A549 (cell line): ENCODE results near the gene NOXO1. TPM values are rescaled to one million over a fixed set of nuclear protein-coding genes. Genes with fewer than 3 reads are reported as not detected.

Experiments used
- ATAC-seq, 2 experiments: fragments of 200-7000 bp in 1 of 2; fragments of >200 bp in 1 of 2; cut with Nextera tagmentation in 1 of 2; cut with Tn5 transposase in 1 of 2; 3 replicates each; pipeline versions ENCODE4 v1.8.0 to v1.9.1; 2018 to 2020; ENCODE audit warnings: mild to moderate bottlenecking in 1 of 2, moderate library complexity in 1 of 2
- CTCF ChIA-PET: fragments of 300-600 bp; sonication (Branson Sonifier 250); formaldehyde crosslinking; extraction: SDS; loops from one replicate; lab custom pipeline; 2021; ENCODE audit warnings: antibody characterized with exemption, inconsistent platforms; lab: Yijun Ruan, JAX
- POLR2A ChIA-PET: fragments of 350-600 bp; formaldehyde crosslinking; extraction: SDS; loops from one replicate; lab custom pipeline; 2021; ENCODE audit warnings: antibody characterized with exemption, inconsistent platforms; lab: Yijun Ruan, JAX
- DNase-seq, 2 experiments: peaks; one replicate each; pipeline versions ENCODE4 v3.0.0 to v3.0.0-alpha.2; 2011 to 2016; ENCODE audit warnings: low read depth in 1 of 2, low spot score in 1 of 2
- FAIRE-seq: peaks from 2 replicates; lab custom pipeline; 2011; peaks lifted over from hg19 to GRCh38; lab: Jason Lieb, UNC
- H3K27ac ChIP-seq, 2 experiments: fragments of >200 bp; sonication (Bioruptor Twin); formaldehyde crosslinking; 3 replicates each; pipeline ENCODE4 v1.5.1; 2016 to 2017
- H3K4me1 ChIP-seq: fragments of >200 bp; sonication (Bioruptor Twin); formaldehyde crosslinking; 3 replicates; pipeline ENCODE4 v1.6.1; 2016
- H3K4me2 ChIP-seq: fragments of >200 bp; sonication (Bioruptor Twin); formaldehyde crosslinking; 3 replicates; pipeline ENCODE4 v1.6.1; 2016
- H3K4me3 ChIP-seq: fragments of >200 bp; sonication (Bioruptor Twin); formaldehyde crosslinking; 3 replicates; pipeline ENCODE4 v1.5.1; 2016
- H3K9me3 ChIP-seq: fragments of >200 bp; sonication (Bioruptor Twin); formaldehyde crosslinking; 3 replicates; pipeline ENCODE4 v1.6.1; 2016
- CBX2 ChIP-seq: fragments of 200-600 bp; sonication (generic); IDR thresholded peaks from 2 replicates; pipeline ENCODE4 v1.6.1; 2016; ENCODE audit warnings: low read depth, mild to moderate bottlenecking, borderline replicate concordance
- FOSB ChIP-seq: fragments of 250-450 bp; sonication (Bioruptor Pico); IDR thresholded peaks from 2 replicates; pipeline ENCODE4 v1.5.0; 2020; ENCODE audit warnings: mild to moderate bottlenecking, moderate library complexity
- FOSL2 ChIP-seq, 2 experiments: fragments of 450-650 bp in 1 of 2; fragments of >200 bp in 1 of 2; sonication (Bioruptor Twin) in 1 of 2; formaldehyde crosslinking; IDR thresholded peaks; 2 replicates each; pipeline versions ENCODE4 v1.5.0 to v1.6.1; 2016 to 2020; ENCODE audit warnings: mild to moderate bottlenecking in 1 of 2, moderate library complexity in 1 of 2
- JUNB ChIP-seq: fragments of >200 bp; sonication (Bioruptor Twin); formaldehyde crosslinking; IDR thresholded peaks from 2 replicates; pipeline ENCODE4 v1.6.1; 2016
- MYC ChIP-seq: IDR thresholded peaks from 2 replicates; pipeline ENCODE4 v1.6.1; 2012; ENCODE audit warnings: mild to moderate bottlenecking, inconsistent platforms, low read length, improper control_type of control experiment, borderline replicate concordance
- NPAS2 ChIP-seq: fragments of 250-450 bp; sonication (Bioruptor Pico); IDR thresholded peaks from 2 replicates; pipeline ENCODE4 v1.8.0; 2022; ENCODE audit warnings: mild to moderate bottlenecking, moderate library complexity, borderline replicate concordance
- NR3C1 ChIP-seq: fragments of >200 bp; sonication (Bioruptor Twin); formaldehyde crosslinking; IDR thresholded peaks from 3 replicates; pipeline ENCODE4 v1.6.1; 2017
- PHF8 ChIP-seq: fragments of 200-600 bp; sonication (generic); IDR thresholded peaks from 2 replicates; pipeline ENCODE4 v1.6.1; 2016; ENCODE audit warnings: low read depth, mild to moderate bottlenecking, antibody characterized with exemption, moderate library complexity, borderline replicate concordance
- POLR2AphosphoS2 ChIP-seq: conservative IDR thresholded peaks from 2 replicates; pipeline ENCODE4 v1.6.1; 2012; ENCODE audit warnings: low read length, improper control_type of control experiment, inconsistent platforms
- RCOR1 ChIP-seq: fragments of 150-350 bp; IDR thresholded peaks from 2 replicates; pipeline ENCODE4 v1.6.1; 2014; ENCODE audit warnings: antibody characterized with exemption, low read length, low read depth
- RFX5 ChIP-seq: fragments of 450-650 bp; IDR thresholded peaks from 2 replicates; pipeline ENCODE4 v1.7.1; 2014; ENCODE audit warnings: antibody characterized with exemption, mild to moderate bottlenecking, moderate library complexity
- RNF2 ChIP-seq: fragments of 200-600 bp; sonication (generic); IDR thresholded peaks from 2 replicates; pipeline ENCODE4 v1.6.1; 2016; ENCODE audit warnings: low read depth, mild to moderate bottlenecking, antibody characterized with exemption, moderate library complexity, borderline replicate concordance
- SREBF2 ChIP-seq: fragments of 450-650 bp; IDR thresholded peaks from 2 replicates; pipeline ENCODE4 v1.6.1; 2014; ENCODE audit warnings: mild to moderate bottlenecking, moderate library complexity
- ZNF302 ChIP-seq: fragments of 250-450 bp; sonication (Bioruptor Pico); IDR thresholded peaks from 2 replicates; pipeline ENCODE4 v1.9.0; 2021; ENCODE audit warnings: inconsistent platforms, mild to moderate bottlenecking, moderate library complexity
- WGBS: methylation state at CpG from one replicate; pipeline ENCODE4 v1.1.6; 2017; ENCODE audit errors: missing lambda C conversion rate; 5-methylcytosine and 5-hydroxymethylcytosine counted together
- polyA plus RNA-seq, 4 experiments: library from polyadenylated mRNA; depleted of rRNA in 3 of 4; stranded (reverse); fragments of >200 nt; fragmentation: RNase III in 1 of 4; extraction: RNeasy Plus Mini Kit Qiagen cat#74134 plus additional on column Dnase treatment in 1 of 4; gene quantifications; 2 replicates in 3 of 4; 3 replicates in 1 of 4; pipeline ENCODE4 v1.2.3, GENCODE V29; 2011 to 2017
- TF ChIP-seq, protein P1 (sequence below): fragments of 250-450 bp; sonication (Bioruptor Pico); IDR thresholded peaks from 2 replicates; pipeline ENCODE4 v1.5.0; 2021; ENCODE audit warnings: mild to moderate bottlenecking, moderate library complexity, borderline replicate concordance
- TF ChIP-seq, protein P2 (sequence below): fragments of >200 bp; sonication (Bioruptor Twin); formaldehyde crosslinking; IDR thresholded peaks from 2 replicates; pipeline ENCODE4 v1.6.1; 2016

Gene NOXO1
- polyA plus RNA-seq, 2 of the 4 experiments (the other 2 are of a cell fraction), result 0.32 TPM; not detected in 1

DNA sequence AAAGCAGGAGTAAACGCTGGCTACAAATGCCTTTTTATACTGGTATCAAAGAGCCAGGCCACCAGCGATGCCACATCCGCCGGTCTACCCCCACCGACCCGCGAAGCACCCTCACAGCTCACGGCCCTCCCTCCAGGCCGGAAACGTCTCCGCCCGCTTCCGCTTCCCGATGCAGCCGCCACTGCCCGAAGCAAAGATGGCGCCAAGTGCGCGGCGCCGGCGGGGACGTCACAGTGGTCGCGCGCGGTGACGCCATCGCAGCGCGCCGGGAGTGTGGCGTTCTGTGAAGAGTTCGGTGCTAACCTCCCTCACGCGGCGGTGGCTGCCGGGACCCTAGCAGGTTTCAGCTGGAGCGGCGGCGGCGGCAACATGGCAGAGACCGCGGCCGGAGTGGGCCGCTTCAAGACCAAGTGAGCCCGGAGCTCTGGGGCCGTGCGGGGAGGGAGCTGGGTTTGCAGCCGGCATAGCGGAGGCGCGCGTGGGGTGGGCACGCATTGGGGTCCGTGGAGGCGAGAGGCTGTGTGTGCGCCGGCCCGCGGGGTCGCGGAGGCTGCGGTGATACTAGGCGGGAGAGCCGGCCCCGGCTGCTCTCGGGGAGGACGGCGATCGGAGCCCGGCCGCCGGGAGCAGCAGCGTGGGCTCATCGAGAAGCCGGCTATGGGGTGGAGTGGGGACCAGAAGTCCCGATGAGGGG lies 9.3 kb downstream of the NOXO1 start, which contains the start of gene TBL3 (continued):
- TF ChIP-seq RNF2 (no peak), FOSL2 (IDR thresholded peaks at IDR 0.05) (no peak), FOSL2 (CRISPR knock-in tag; IDR thresholded peaks at IDR 0.05) (no peak), PHF8 (peak; percentile 77), JUNB (no peak), FOSB (CRISPR knock-in tag) (no peak)
- TF ChIP-seq, protein P1, sequence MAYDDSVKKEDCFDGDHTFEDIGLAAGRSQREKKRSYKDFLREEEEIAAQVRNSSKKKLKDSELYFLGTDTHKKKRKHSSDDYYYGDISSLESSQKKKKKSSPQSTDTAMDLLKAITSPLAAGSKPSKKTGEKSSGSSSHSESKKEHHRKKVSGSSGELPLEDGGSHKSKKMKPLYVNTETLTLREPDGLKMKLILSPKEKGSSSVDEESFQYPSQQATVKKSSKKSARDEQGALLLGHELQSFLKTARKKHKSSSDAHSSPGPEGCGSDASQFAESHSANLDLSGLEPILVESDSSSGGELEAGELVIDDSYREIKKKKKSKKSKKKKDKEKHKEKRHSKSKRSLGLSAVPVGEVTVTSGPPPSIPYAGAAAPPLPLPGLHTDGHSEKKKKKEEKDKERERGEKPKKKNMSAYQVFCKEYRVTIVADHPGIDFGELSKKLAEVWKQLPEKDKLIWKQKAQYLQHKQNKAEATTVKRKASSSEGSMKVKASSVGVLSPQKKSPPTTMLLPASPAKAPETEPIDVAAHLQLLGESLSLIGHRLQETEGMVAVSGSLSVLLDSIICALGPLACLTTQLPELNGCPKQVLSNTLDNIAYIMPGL (CRISPR knock-in tag), result no peak

DNA sequence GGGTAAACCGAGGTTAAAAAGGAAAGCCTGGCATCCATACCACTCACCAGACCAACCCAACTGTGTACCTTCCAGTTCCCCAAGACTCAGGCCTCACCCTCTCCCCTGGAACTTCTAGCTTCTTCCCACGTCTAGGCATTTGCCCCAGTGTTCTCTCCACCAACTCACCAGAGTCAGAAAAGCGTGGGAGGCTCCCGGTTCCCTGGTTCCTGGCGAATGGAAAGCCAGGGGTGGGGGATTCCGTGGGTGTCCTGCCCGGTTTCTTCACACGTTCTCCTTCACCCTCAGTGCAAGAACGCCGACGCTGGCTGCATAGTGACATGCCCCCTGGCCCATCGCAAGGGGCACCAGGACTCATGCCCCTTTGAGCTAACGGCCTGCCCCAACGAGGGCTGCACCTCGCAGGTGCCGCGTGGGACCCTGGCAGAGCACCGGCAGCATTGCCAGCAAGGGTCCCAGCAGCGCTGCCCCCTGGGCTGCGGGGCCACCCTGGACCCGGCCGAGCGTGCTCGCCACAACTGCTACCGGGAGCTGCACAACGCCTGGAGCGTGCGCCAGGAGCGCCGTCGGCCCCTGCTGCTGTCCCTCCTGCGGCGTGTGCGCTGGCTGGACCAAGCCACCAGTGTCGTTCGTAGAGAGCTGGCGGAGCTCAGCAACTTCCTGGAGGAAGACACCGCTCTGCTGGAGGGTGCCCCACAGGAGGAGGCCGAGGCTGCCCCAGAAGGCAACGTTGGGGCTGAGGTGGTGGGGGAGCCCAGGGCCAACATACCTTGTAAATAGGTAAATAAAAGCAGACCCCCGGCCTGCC lies 12.9 kb downstream of the NOXO1 start:
- 88% methylated on average over 29 of the region's 41 CpGs for WGBS
- FAIRE-seq (no peak), DNase-seq (no peak), ATAC-seq (no peak)
- CTCF ChIA-PET, result interaction anchor here (1.0 to 3.0 kb wide), 5 partner anchors 9 to 45 kb away, joined by 3 to 9 read pairs (median 4); partner anchors contain the start of gene NDUFB10
- Histone ChIP-seq H3K4me2 (no peak overlapping the region), H3K4me3 (no peak overlapping the region), H3K9me3 (no peaks in the 10 kb centered on the region), H3K4me1 (peaks cover 19% of the 10 kb centered on the region), H3K27ac (no peak overlapping the region)
- POLR2A ChIA-PET, result no interaction called here
- TF ChIP-seq RCOR1, result no peak
- TF ChIP-seq CBX2, result no peak
- no peak for TF ChIP-seq SREBF2
- TF ChIP-seq NR3C1, result no peak
- TF ChIP-seq RFX5, result no peak
- no peak for TF ChIP-seq PHF8
- TF ChIP-seq RNF2, result no peak
- no peak for TF ChIP-seq MYC
- no peak for TF ChIP-seq POLR2AphosphoS2
- no peak for TF ChIP-seq ZNF302 (CRISPR knock-in tag)
- TF ChIP-seq, protein P2, sequence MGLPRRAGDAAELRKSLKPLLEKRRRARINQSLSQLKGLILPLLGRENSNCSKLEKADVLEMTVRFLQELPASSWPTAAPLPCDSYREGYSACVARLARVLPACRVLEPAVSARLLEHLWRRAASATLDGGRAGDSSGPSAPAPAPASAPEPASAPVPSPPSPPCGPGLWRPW, result no peak

DNA sequence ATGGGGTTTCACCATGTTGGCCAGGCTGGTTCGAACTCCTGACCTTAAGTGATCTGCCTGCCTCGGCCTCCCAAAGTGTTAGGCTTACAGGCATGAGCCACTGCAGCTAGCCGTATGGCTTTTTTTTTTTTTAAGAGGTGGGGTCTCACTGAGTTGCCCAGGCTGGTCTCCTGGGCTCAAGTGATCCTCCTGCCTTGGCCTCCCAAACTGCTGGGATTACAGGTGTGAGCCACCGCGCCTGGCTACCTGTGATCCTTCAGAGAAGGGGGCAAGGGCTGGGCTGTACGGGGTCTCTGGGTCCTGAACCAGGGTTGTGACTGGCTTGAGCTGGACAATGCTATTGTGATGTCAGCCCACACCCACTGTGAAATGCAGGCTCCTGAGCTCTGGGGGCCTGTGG lies 14.8 kb downstream of the NOXO1 start, which contains the start of gene RNF151:
RNF151 (plus strand) TSS at position 397 of the 400 bp plus-strand sequence. CDS start 26 bp downstream, outside the sequence.
- ChIA-PET POLR2A (interaction anchor here (2.2 kb wide), 1 partner anchor 17 kb away, joined by 50 read pairs; the partner anchor contains the start of genes GFER and NOXO1), CTCF (interaction anchor here (0.6 to 3.0 kb wide), 8 partner anchors 12 to 180 kb away, joined by 3 to 11 read pairs (median 4); partner anchors contain the start of gene GFER)
- Histone ChIP-seq H3K4me3 (peak within 1 kb of the TSS; percentile 88), H3K4me2 (peak within 1 kb of the TSS; percentile 93), H3K27ac (peak within 1 kb of the TSS; percentile 92 to 100), H3K9me3 (no peaks in the 10 kb centered on the region), H3K4me1 (peaks cover 27% of the 10 kb centered on the region)
- no peak for TF ChIP-seq NPAS2 (CRISPR knock-in tag)
- DNase-seq, result no peak
- no peak for ATAC-seq
- FAIRE-seq, result no peak
- WGBS, result 85% methylated on average over 3 of the region's 6 CpGs
